Endodermal cell (in vitro differentiated cells): ENCODE results near the gene RNF39. TPM values are rescaled to one million over a fixed set of nuclear protein-coding genes. Genes with fewer than 3 reads are reported as not detected.

ENCODE experiments used
- DNase-seq: peaks from one replicate; pipeline ENCODE4 v3.0.0-alpha.2; 2017
- H3K27ac ChIP-seq: 2 replicates; pipeline ENCODE4 v1.5.1; 2013; ENCODE audit warnings: mild to moderate bottlenecking, low read depth, low read length, moderate library complexity
- H3K27me3 ChIP-seq: 2 replicates; pipeline ENCODE4 v1.6.1; 2013; ENCODE audit warnings: mild to moderate bottlenecking, low read length, moderate library complexity; ENCODE audit not compliant: insufficient read depth, control insufficient read depth, poor library complexity, severe bottlenecking
- H3K36me3 ChIP-seq: 2 replicates; pipeline ENCODE4 v1.7.0; 2013; ENCODE audit warnings: mild to moderate bottlenecking, low read length, moderate library complexity; ENCODE audit not compliant: control insufficient read depth, insufficient read depth
- H3K4me1 ChIP-seq: one replicate; pipeline ENCODE4 v1.7.0; 2013; ENCODE audit warnings: low read length; ENCODE audit not compliant: control insufficient read depth, insufficient read depth
- H3K4me3 ChIP-seq: 2 replicates; pipeline ENCODE4 v1.5.1; 2013; ENCODE audit warnings: mild to moderate bottlenecking, low read length, moderate library complexity
- H3K9ac ChIP-seq: 2 replicates; pipeline ENCODE4 v1.6.1; 2013; ENCODE audit warnings: mild to moderate bottlenecking, low read length, moderate library complexity; ENCODE audit not compliant: poor library complexity, severe bottlenecking; ENCODE audit errors: extremely low read depth
- H3K9me3 ChIP-seq: 2 replicates; pipeline ENCODE4 v1.6.1; 2013; ENCODE audit warnings: mild to moderate bottlenecking, low read length, moderate library complexity; ENCODE audit not compliant: control insufficient read depth
- H3K27ac Mint-ChIP-seq: 2 replicates; pipeline ENCODE4 v1.8.0; 2020; ENCODE audit warnings: mixed read lengths
- H3K27me3 Mint-ChIP-seq: 2 replicates; pipeline ENCODE4 v1.8.0; 2021; ENCODE audit warnings: mild to moderate bottlenecking, mixed read lengths; ENCODE audit not compliant: insufficient read depth
- H3K36me3 Mint-ChIP-seq: 2 replicates; pipeline ENCODE4 v1.8.0; 2020; ENCODE audit warnings: low read depth, mixed read lengths
- H3K4me1 Mint-ChIP-seq: 2 replicates; pipeline ENCODE4 v1.8.0; 2020; ENCODE audit warnings: mixed read lengths
- H3K4me3 Mint-ChIP-seq: 2 replicates; pipeline ENCODE4 v1.8.0; 2020; ENCODE audit warnings: mild to moderate bottlenecking, moderate library complexity, mixed read lengths
- H3K9me3 Mint-ChIP-seq: 2 replicates; pipeline ENCODE4 v1.8.0; 2020; ENCODE audit warnings: mild to moderate bottlenecking, mixed read lengths
- WGBS, 2 experiments: methylation state at CpG; one replicate each; pipeline versions ENCODE4 v1.1.5 to v1.1.7; 2013; ENCODE audit warnings: missing lambda C conversion rate in 2 of 2, mixed read lengths in 1 of 2; ENCODE audit not compliant: insufficient coverage in 1 of 2, insufficient read length in 1 of 2; 5-methylcytosine and 5-hydroxymethylcytosine counted together
- total RNA-seq, 2 donors: library from RNA; stranded (reverse); fragmentation: NEBNext Ultra II Directional in 1 of 2; extraction: Animal tissue kit (Norgen Biotek cat#: 25700) in 1 of 2; gene quantifications; 2 replicates in 1 of 2; 3 replicates in 1 of 2; pipeline ENCODE4 v1.2.1, GENCODE V29; 2021
- TF ChIP-seq, protein P1 (sequence below): fragments of 200-600 bp; sonication (generic); conservative IDR thresholded peaks from 2 replicates; pipeline ENCODE4 v1.5.0; 2021; ENCODE audit warnings: antibody characterized with exemption, mild to moderate bottlenecking

The RNF39 gene
- total RNA-seq, 2 donors from 2014 or later = 0.15 TPM; not detected in 1

GRCh38 chr6:30101444-30102413, 26.2 kb upstream of the RNF39 start:
- no peaks in the 10 kb centered on the region for H3K9me3 Mint-ChIP-seq
- Histone ChIP-seq H3K27me3 (peaks cover 95% of the 10 kb centered on the region), H3K9me3 (no peaks in the 10 kb centered on the region), H3K27ac (no peak overlapping the region), H3K4me3 (peak overlapping the region; percentile 76), H3K9ac (no peak overlapping the region), H3K36me3 (no peaks in the 10 kb centered on the region), H3K4me1 (no peaks in the 10 kb centered on the region)
- H3K27ac Mint-ChIP-seq = peak overlapping the region; percentile 67
- peaks cover 93% of the 10 kb centered on the region for H3K27me3 Mint-ChIP-seq
- peaks cover 36% of the 10 kb centered on the region for H3K4me1 Mint-ChIP-seq
- peak overlapping the region; percentile 57 for H3K4me3 Mint-ChIP-seq
- TF ChIP-seq, protein P1, sequence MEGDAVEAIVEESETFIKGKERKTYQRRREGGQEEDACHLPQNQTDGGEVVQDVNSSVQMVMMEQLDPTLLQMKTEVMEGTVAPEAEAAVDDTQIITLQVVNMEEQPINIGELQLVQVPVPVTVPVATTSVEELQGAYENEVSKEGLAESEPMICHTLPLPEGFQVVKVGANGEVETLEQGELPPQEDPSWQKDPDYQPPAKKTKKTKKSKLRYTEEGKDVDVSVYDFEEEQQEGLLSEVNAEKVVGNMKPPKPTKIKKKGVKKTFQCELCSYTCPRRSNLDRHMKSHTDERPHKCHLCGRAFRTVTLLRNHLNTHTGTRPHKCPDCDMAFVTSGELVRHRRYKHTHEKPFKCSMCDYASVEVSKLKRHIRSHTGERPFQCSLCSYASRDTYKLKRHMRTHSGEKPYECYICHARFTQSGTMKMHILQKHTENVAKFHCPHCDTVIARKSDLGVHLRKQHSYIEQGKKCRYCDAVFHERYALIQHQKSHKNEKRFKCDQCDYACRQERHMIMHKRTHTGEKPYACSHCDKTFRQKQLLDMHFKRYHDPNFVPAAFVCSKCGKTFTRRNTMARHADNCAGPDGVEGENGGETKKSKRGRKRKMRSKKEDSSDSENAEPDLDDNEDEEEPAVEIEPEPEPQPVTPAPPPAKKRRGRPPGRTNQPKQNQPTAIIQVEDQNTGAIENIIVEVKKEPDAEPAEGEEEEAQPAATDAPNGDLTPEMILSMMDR = peak; percentile 37
- H3K36me3 Mint-ChIP-seq = no peaks in the 10 kb centered on the region
- peak; percentile 98 for DNase-seq
- WGBS, 2 experiments = 4% methylated on average over 22 to 51 of the region's 51 CpGs

GRCh38 chr6:30100585-30101443, 25.2 kb upstream of the RNF39 start:
- H3K9me3 ChIP-seq = no peaks in the 10 kb centered on the region
- TF ChIP-seq, protein P1 = peak; percentile 15
- Mint-ChIP-seq H3K27ac (no peak overlapping the region), H3K9me3 (no peaks in the 10 kb centered on the region), H3K4me3 (peak overlapping the region; percentile 57), H3K4me1 (peaks cover 37% of the 10 kb centered on the region), H3K27me3 (peaks cover 92% of the 10 kb centered on the region), H3K36me3 (no peaks in the 10 kb centered on the region)
- DNase-seq = peak; percentile 77
- H3K36me3 ChIP-seq = no peaks in the 10 kb centered on the region
- WGBS, 2 experiments = 7 to 24% methylated on average over 9 to 47 of the region's 47 CpGs
- peaks cover 90% of the 10 kb centered on the region for H3K27me3 ChIP-seq
- H3K27ac ChIP-seq = no peak overlapping the region
- H3K4me1 ChIP-seq = no peaks in the 10 kb centered on the region
- peak overlapping the region; percentile 76 for H3K4me3 ChIP-seq
- no peak overlapping the region for H3K9ac ChIP-seq

GRCh38 chr6:30100154-30100553, 24.6 kb upstream of the RNF39 start:
- H3K36me3 ChIP-seq = no peaks in the 10 kb centered on the region
- no peaks in the 10 kb centered on the region for H3K9me3 ChIP-seq
- 30 to 43% methylated on average over 3 to 7 of the region's 8 CpGs for WGBS, 2 experiments
- peaks cover 84% of the 10 kb centered on the region for H3K27me3 ChIP-seq
- H3K4me3 Mint-ChIP-seq = peak overlapping the region; percentile 57
- no peaks in the 10 kb centered on the region for H3K4me1 ChIP-seq
- peaks cover 42% of the 10 kb centered on the region for H3K4me1 Mint-ChIP-seq
- no peak overlapping the region for H3K27ac ChIP-seq
- no peak overlapping the region for H3K27ac Mint-ChIP-seq
- no peaks in the 10 kb centered on the region for H3K36me3 Mint-ChIP-seq
- H3K9me3 Mint-ChIP-seq = no peaks in the 10 kb centered on the region
- TF ChIP-seq, protein P1 = no peak
- DNase-seq = no peak
- no peak overlapping the region for H3K9ac ChIP-seq
- H3K4me3 ChIP-seq = peak overlapping the region; percentile 76
- H3K27me3 Mint-ChIP-seq = peaks cover 95% of the 10 kb centered on the region
